ENCODE measurements around the gene APAF1.

The APAF1 gene

GRCh38 chr12:98669751-98670150 is 24.7 kb downstream of the APAF1 start:
- no peak for DNase-seq

DNA sequence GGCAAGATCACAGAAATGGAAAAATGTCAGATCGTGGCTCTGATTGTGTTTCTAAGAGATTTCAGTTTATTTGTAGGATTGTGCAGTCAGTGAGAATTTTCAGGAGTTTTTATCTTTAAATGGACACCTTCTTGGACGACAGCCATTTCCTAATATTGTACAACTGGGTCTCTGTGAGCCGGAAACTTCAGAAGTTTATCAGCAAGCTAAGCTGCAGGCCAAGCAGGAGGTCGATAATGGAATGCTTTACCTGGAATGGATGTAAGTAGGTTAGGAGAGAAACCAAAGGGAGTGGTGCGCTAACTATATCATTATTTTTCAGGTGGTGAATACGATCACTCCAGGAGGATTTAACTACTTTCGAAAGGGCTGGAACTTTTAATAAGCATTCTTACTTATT is 26.4 kb downstream of the APAF1 start:
- no peak for DNase-seq

GRCh38 chr12:98674841-98675240 is 29.8 kb downstream of the APAF1 start:
- no peak for DNase-seq

GRCh38 chr12:98678236-98678945 is 33.3 kb downstream of the APAF1 start:
- no peak for DNase-seq

GRCh38 chr12:98678946-98679610 is 34.0 kb downstream of the APAF1 start:
- DNase-seq: no peak

DNA sequence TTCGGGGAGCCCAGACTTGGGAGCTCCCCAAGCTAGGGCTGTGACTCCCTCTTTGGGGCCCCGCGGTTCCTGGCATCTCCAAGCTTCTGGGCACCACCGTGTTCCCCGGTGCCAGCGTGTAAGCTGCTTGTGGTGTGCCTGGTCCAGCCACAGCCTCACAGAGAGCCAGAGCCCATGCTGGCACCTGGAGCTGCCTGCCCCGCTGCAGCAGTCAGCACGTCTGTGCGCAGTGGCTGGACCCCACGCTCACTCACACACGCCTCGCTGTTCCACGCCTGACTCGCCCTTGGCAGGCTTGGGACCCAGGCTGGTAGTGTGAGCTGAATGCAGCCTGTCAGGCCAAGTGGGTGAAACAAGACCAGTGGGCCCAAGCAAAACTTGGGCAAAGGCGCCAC is 34.5 kb downstream of the APAF1 start:
- no peak for DNase-seq

DNA sequence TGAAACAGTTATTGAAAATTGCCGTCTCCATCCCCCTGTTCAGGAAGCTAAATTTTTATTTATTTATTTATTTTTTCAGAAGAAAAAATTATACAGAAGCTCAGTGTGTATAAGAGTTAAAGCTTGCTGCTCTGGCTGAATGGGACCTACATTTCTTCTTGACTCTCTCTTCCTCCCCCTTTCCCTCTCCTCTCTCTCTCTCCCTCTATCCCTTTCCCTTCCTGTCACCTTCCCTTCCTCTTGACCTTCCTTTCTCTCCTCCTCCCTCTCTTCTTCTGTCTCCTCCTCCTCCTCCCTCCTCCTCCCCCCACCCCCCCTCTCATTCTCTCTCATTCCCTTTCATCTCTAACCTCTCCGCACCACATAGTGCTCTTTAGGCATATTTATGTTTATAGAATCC is 39.1 kb downstream of the APAF1 start:
- DNase-seq: no peak

DNA sequence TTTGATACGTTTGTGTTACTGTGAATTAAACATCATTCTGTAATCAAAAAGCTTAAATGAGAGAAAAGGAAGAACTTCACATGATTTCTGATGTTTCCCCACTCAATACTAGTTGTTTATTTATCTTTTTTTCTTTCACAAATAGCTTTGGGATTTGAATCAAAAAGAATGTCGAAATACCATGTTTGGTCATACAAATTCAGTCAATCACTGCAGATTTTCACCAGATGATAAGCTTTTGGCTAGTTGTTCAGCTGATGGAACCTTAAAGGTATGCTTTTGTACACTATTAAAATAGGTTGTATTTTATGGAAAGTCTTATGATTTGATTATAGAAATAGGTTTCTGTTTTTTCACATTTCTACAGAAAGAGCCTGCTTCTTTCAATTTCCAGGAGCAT is 41.5 kb downstream of the APAF1 start:
- no peak for DNase-seq

DNA sequence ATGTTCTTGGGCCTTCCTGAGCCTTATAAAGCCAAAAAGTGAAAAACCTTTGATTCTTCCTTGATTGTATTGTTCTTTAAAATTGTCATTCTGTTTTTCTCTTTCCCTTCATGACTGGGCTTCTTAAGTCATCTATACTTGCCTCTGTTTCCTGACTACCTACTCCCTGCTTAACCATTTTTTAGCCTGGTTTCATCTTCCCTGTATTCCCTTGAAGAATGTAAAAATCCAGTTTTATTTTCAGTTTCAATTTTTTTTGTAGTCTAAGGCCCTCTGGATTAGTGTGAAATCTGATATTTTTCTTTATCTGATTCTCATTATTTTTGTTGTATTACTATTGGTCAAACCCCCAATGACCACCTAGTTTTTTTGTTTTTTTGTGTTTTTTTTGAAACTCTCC is 46.3 kb downstream of the APAF1 start:
- DNase-seq: no peak

GRCh38 chr12:98696036-98696646 is 51.1 kb downstream of the APAF1 start:
- DNase-seq: no peak

GRCh38 chr12:98697209-98697608 is 52.1 kb downstream of the APAF1 start:
- no peak for DNase-seq

- peak; percentile 58 to 65 for DNase-seq
These were observed 53.7 kb downstream of the APAF1 start for GRCh38 chr12:98698603-98699463.

DNA sequence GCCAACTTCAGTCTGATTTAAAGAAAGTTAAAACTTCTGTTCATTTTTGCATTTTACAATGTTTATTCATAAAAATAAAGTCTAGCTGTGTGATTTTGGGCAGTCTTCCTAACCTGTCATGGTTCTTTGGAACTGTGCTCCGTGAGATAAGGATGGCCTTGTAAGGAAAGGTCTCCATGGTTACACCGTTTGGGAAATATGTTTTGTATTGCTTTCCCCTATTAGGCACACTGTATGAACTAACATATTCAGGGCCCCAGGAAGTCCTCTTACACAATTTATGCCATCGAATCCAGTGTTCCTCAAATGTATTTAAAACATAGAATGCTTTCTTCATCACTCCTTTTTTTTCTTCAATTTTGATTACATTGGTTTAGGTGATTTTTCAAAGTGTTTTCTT is 54.5 kb downstream of the APAF1 start:
- no peak for DNase-seq

DNA sequence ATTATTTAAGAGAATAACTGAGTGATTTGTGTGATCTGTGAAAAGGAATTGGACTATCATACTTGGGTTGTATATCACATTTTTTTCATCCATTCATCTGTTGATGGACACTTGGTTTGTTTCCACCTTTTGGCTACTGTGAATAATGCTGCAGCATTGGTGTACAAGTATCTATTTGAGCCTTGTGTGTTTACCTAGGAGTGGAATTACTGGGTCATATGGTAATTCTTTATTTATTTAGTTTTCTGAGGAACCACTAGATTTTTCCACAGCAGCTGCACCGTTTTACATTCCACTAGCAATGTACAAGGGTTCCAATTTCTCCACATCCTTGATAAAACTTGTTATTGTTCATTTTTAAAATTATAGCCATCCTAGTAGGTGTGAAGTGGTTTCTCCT is 56.1 kb downstream of the APAF1 start:
- no peak for DNase-seq

DNA sequence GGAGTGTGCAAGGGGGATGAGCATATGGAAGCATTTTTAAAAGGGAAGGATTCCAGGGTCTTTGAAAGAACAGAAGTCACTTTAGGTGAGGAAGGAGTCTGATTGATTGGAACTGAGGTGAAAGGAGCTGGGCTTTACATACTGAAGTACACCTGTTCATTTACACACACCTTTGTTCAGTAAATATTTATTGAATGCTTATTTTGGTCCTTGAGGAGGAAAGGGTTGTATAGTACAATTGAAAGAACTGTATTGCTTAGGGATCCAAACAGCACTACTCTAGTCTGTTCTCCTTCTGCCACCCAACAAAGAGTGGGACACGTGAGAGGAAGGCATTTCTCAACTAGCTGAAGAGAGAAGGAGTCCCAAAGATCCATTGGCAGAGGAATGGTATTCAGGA is 63.9 kb downstream of the APAF1 start:
- no peak for DNase-seq

GRCh38 chr12:98714426-98714825 is 69.3 kb downstream of the APAF1 start:
- no peak for DNase-seq

DNA sequence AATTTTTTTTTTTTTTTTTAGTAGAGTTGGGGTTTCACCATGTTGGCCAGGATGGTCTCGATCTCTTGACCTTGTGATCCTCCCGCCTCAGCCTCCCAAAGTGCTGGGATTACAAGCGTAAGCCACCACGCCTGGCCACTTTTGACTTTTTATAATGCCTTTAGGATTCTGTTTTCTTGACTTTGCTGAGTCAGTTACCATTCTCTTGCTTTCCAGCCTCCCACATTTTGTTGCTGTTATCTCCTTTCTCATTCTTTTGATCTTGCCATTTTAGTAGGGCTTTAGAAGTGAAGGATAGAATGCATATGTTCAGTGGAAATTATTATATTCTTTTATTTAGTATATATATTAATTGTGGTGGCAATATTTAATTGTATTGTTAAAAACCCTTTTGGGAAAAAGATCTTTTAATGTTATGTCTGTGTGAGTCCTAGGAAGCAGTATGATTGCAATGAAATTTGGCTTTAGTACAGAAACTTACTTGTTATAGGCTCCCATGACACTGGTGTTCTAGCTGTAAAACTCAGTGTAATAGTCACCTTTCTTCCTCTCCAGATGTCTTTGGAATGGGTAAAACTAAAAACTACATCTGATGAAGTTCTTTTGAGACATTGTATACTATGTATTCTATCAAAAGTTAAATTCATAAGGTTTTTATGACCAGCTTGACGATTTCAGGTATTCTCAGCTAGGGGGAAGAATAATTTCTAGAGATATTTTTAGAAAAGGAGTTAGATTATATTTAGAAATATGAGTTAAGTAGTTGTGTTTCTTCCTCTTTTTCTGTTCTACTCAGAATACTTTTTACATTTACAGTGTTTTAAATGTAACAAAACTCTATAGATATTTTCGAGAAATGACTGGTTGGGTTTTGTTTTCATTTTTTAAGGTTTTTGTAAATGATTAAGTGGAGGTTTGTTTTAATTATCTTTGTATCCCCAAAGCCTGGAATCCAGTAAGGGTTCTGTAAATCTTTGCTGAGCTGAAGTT is 74.7 kb downstream of the APAF1 start:
- DNase-seq: no peak

DNA sequence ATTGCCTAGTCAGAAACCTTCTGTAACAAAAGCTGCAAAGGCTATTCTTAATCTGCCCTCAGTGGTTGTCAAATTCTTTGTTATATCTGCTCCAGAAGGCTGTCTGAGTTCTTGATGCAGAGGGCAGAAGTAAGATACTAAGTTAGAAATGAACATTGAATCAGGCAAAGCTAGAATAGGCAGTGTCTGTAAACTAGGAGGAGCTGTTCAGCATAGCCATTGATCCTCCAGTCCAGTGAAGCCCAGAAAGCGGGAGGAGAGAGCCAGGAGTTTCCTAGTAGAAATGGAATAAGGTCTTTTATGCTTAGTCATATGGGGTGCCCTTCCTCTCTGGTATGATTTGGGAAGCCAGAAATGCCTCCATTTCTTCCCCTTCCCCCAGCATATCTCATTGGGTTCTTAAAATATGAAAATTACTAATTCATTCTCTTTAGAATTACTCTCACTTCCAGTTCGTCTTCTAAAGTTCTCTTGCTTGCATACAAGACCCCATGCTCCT is 76.2 kb downstream of the APAF1 start:
- no peak for DNase-seq

DNA sequence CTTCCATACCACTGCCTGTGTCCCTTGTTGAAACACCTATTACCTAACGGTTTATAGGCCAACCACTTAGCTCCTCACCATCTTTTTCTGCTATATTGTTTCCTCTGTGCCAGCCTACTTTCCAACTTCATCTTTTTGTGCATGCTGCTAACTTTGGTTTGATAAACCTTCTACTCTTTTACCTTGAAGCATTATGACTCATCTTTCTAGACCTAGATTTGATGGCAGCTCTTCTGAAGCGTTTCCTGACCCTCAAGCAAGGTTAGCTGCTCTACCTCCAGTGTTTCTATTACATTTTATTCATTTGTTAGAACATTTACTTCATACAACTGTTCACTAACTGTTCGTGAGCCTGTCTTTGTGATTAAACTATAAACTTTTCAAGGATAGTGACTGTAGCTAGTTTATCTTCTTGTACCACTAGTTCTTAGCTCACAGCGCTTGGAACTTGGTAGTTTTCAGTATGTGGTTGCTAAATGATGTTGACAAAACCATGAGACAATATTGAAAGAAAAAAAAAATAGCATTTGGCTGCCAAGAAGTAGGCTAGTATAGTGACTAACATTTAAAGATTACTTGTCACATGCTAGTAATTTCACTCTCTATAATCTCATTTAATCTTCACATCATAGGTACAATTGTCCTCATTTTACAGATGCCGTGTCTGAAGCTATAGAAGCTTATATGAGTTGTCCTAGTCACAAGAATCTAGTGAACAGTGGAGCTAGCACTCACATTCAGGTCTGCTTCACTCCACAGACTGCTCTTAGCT is 79.5 kb downstream of the APAF1 start:
- DNase-seq: no peak

DNA sequence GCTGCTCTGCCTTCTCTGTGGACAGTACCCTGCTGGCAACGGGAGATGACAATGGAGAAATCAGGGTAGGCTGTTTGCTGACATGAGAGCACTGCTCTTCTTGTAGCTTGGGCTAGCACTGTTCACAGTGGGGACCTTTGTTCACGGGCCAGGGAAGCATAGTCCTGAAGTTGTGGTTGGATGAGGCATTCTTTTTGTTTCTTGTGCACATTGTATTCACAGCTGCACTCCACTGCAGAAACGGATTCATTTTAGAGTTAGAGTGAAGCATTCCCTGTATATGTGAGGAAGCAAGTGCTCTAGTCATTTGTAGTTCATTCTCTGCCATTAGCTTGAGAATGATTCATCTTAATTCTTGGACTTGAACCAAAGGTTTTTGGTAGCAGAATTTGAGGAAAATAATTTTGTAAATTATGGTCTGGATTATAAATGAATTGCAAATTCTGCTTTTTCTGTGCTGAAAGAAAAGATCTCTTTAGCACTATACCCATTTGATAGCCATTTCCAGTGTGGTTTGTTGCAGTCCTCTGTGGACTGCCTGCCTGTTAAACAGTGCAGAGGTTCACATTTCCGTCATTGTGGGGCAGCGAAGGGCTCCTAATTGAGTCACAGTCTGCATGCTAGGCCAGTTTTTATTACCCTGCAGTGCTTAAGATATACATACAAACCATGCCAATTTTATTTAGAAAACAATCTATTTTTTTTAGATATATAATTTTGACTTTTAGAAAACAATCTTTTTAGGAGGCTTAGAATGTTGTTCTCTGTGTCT is 80.6 kb downstream of the APAF1 start:
- DNase-seq: peak; percentile 70 to 78

All from activated CD4-positive, alpha-beta T cell treated with anti-CD3 and anti-CD28 coated beads, Interleukin-2, amount 50 U/mL, for 48 hours (primary cell).